ENCODE results near the gene BLTP3B.

The BLTP3B gene

GRCh38 chr12:100159391-100160104 is 16.9 kb upstream of the BLTP3B start:
- no peak for DNase-seq

GRCh38 chr12:100158535-100158934 is 15.9 kb upstream of the BLTP3B start:
- no peak for DNase-seq

- DNase-seq: no peak
Observed at GRCh38 chr12:100157427-100157821, 14.8 kb upstream of the BLTP3B start.

- DNase-seq: no peak
Observed at GRCh38 chr12:100156731-100157426, 14.2 kb upstream of the BLTP3B start.

GRCh38 chr12:100154474-100155247 is 12.0 kb upstream of the BLTP3B start:
- DNase-seq: peak; percentile 72

GRCh38 chr12:100153131-100153530 is 10.5 kb upstream of the BLTP3B start:
- DNase-seq: no peak

- DNase-seq: no peak
Observed at GRCh38 chr12:100151769-100152168, 9.1 kb upstream of the BLTP3B start.

- no peak for DNase-seq
Observed at GRCh38 chr12:100146252-100146651, 3.6 kb upstream of the BLTP3B start.

- DNase-seq: no peak
Observed at GRCh38 chr12:100145643-100146042, 3.0 kb upstream of the BLTP3B start.

- DNase-seq: peak; percentile 45
Observed at GRCh38 chr12:100141998-100142850, 450 bp downstream of the BLTP3B start.

GRCh38 chr12:100141666-100141997 is 1.0 kb downstream of the BLTP3B start:
- no peak for DNase-seq

- no peak for DNase-seq
Observed at GRCh38 chr12:100138803-100139098, 3.9 kb downstream of the BLTP3B start.

GRCh38 chr12:100138048-100138802 is 4.4 kb downstream of the BLTP3B start:
- no peak for DNase-seq

- DNase-seq: no peak
Observed at GRCh38 chr12:100133200-100133599, 9.5 kb downstream of the BLTP3B start.

- no peak for DNase-seq
Observed at GRCh38 chr12:100128512-100128908, 14.2 kb downstream of the BLTP3B start.

GRCh38 chr12:100127766-100128511 is 14.7 kb downstream of the BLTP3B start:
- no peak for DNase-seq

- no peak for DNase-seq
Observed at GRCh38 chr12:100123316-100124095, 19.2 kb downstream of the BLTP3B start.

- no peak for DNase-seq
Observed at GRCh38 chr12:100120355-100120754, 22.3 kb downstream of the BLTP3B start.

- DNase-seq: no peak
Observed at GRCh38 chr12:100115291-100115690, 27.4 kb downstream of the BLTP3B start.

- DNase-seq: no peak
Observed at GRCh38 chr12:100114574-100114973, 28.1 kb downstream of the BLTP3B start.

GRCh38 chr12:100110276-100110675 is 32.4 kb downstream of the BLTP3B start:
- DNase-seq: no peak

All from activated naive CD4-positive, alpha-beta T cell treated with anti-CD3 and anti-CD28 coated beads, Interleukin-2, amount 50 U/mL, for 16 hours (primary cell).